HEK293 (cell line): ENCODE data around the gene ITSN1.
A peak's percentile ranks its signal among the peaks of the same experiment; 100 is the strongest.

Source experiments
- CTCF ChIA-PET: fragments of 350-600 bp; formaldehyde crosslinking; extraction: SDS; loops from one replicate; lab custom pipeline; 2021; ENCODE audit warnings: antibody characterized with exemption; lab: Yijun Ruan, JAX
- POLR2A ChIA-PET: fragments of 300-600 bp; formaldehyde crosslinking; extraction: SDS; loops from one replicate; lab custom pipeline; 2020; ENCODE audit warnings: antibody characterized with exemption, inconsistent platforms; lab: Yijun Ruan, JAX
- H3K27ac ChIP-seq: fragments of 200-500 bp; sonication (Bioruptor generic); 2 replicates; pipeline ENCODE4 v1.5.1; 2014; ENCODE audit warnings: low read depth, low read length, control low read depth, inconsistent platforms; ENCODE audit errors: extremely low read depth
- H3K36me3 ChIP-seq, 2 experiments: fragments of 200-500 bp in 1 of 2; sonication (Bioruptor generic) in 1 of 2; 1 replicate in 1 of 2; 2 replicates in 1 of 2; pipeline ENCODE4 v1.5.1; 2014 to 2017; ENCODE audit warnings: inconsistent platforms in 2 of 2, low read length in 2 of 2; ENCODE audit not compliant: control insufficient read depth in 2 of 2, insufficient read depth in 1 of 2
- H3K4me1 ChIP-seq: fragments of 200-500 bp; sonication (Bioruptor generic); 2 replicates; pipeline ENCODE4 v1.5.1; 2014; ENCODE audit warnings: mild to moderate bottlenecking, low read length, inconsistent platforms; ENCODE audit not compliant: control insufficient read depth, insufficient read depth
- H3K4me3 ChIP-seq: 2 replicates; pipeline ENCODE4 v1.5.1; 2011; ENCODE audit warnings: low read depth, mild to moderate bottlenecking, control low read depth, low read length, moderate library complexity
- H3K9me3 ChIP-seq: fragments of 200-500 bp; sonication (Bioruptor generic); 2 replicates; pipeline ENCODE4 v1.5.1; 2014; ENCODE audit warnings: low read depth, low read length, inconsistent platforms; ENCODE audit not compliant: control insufficient read depth, insufficient read depth
- CTCF ChIP-seq: fragments of 450-650 bp; formaldehyde crosslinking; IDR thresholded peaks from 2 replicates; pipeline ENCODE4 v1.5.1; 2016; ENCODE audit warnings: missing biosample characterization, missing genetic modification characterization
- HOXA7 ChIP-seq: sonication (generic); formaldehyde crosslinking; IDR thresholded peaks from 2 replicates; pipeline ENCODE4 v1.8.1; 2022; ENCODE audit warnings: missing genetic modification reagents, borderline replicate concordance
- IKZF3 ChIP-seq: fragments of 450-650 bp; IDR thresholded peaks from 2 replicates; pipeline ENCODE4 v1.5.0; 2018; ENCODE audit warnings: missing biosample characterization, mild to moderate bottlenecking, missing genetic modification characterization, moderate library complexity
- KLF7 ChIP-seq: fragments of 450-650 bp; formaldehyde crosslinking; IDR thresholded peaks from 2 replicates; pipeline ENCODE4 v1.5.1; 2016; ENCODE audit warnings: missing biosample characterization, missing genetic modification characterization, borderline replicate concordance
- KLF8 ChIP-seq: fragments of 450-650 bp; formaldehyde crosslinking; IDR thresholded peaks from 2 replicates; pipeline ENCODE4 v1.5.1; 2016; ENCODE audit warnings: missing biosample characterization, missing genetic modification characterization
- MEIS1 ChIP-seq: sonication (generic); formaldehyde crosslinking; IDR thresholded peaks from 2 replicates; pipeline ENCODE4 v1.8.1; 2022; ENCODE audit warnings: missing genetic modification reagents, mild to moderate bottlenecking, borderline replicate concordance
- MZF1 ChIP-seq: fragments of 450-650 bp; formaldehyde crosslinking; IDR thresholded peaks from 2 replicates; pipeline ENCODE4 v1.5.1; 2017; ENCODE audit warnings: missing biosample characterization, missing genetic modification characterization, borderline replicate concordance
- PRDM1 ChIP-seq: fragments of 450-650 bp; formaldehyde crosslinking; IDR thresholded peaks from 2 replicates; pipeline ENCODE4; 2016; ENCODE audit warnings: missing biosample characterization, missing genetic modification characterization
- RBAK ChIP-seq: fragments of 450-650 bp; formaldehyde crosslinking; IDR thresholded peaks from 2 replicates; pipeline ENCODE4 v1.5.1; 2016; ENCODE audit warnings: missing biosample characterization, missing genetic modification characterization
- SP2 ChIP-seq: fragments of 450-650 bp; formaldehyde crosslinking; IDR thresholded peaks from 2 replicates; pipeline ENCODE4 v1.5.1; 2016; ENCODE audit warnings: missing biosample characterization, missing genetic modification characterization
- SP7 ChIP-seq: fragments of 450-650 bp; formaldehyde crosslinking; IDR thresholded peaks from 2 replicates; pipeline ENCODE4 v1.5.1; 2016; ENCODE audit warnings: missing biosample characterization, missing genetic modification characterization
- TRIM28 ChIP-seq: IDR thresholded peaks from 2 replicates; pipeline ENCODE4 v1.6.1; 2011; ENCODE audit warnings: low read length, control low read depth, borderline replicate concordance
- ZBTB44 ChIP-seq: fragments of 450-650 bp; IDR thresholded peaks from 2 replicates; pipeline ENCODE4 v1.5.1; 2018; ENCODE audit warnings: missing biosample characterization, mild to moderate bottlenecking, missing genetic modification characterization
- ZBTB48 ChIP-seq: fragments of 450-650 bp; formaldehyde crosslinking; IDR thresholded peaks from 2 replicates; pipeline ENCODE4 v1.5.1; 2016; ENCODE audit warnings: missing biosample characterization, missing genetic modification characterization
- ZEB2 ChIP-seq: fragments of 450-650 bp; formaldehyde crosslinking; IDR thresholded peaks from 2 replicates; pipeline ENCODE4 v1.5.1; 2016; ENCODE audit warnings: missing biosample characterization, missing genetic modification characterization
- ZIC2 ChIP-seq: fragments of 450-650 bp; formaldehyde crosslinking; IDR thresholded peaks from 2 replicates; pipeline ENCODE4 v1.5.1; 2016; ENCODE audit warnings: missing biosample characterization, missing genetic modification characterization
- ZNF10 ChIP-seq: fragments of 450-650 bp; formaldehyde crosslinking; IDR thresholded peaks from 2 replicates; pipeline ENCODE4 v1.5.1; 2017; ENCODE audit warnings: missing biosample characterization, missing genetic modification characterization
- ZNF341 ChIP-seq: fragments of 450-650 bp; formaldehyde crosslinking; IDR thresholded peaks from 2 replicates; pipeline ENCODE4; 2016; ENCODE audit warnings: low read depth, missing biosample characterization, missing genetic modification characterization
- ZNF354C ChIP-seq: fragments of 450-650 bp; formaldehyde crosslinking; IDR thresholded peaks from 2 replicates; pipeline ENCODE4 v1.5.1; 2016; ENCODE audit warnings: missing biosample characterization, missing genetic modification characterization, low read depth, borderline replicate concordance
- ZNF394 ChIP-seq: fragments of 450-650 bp; formaldehyde crosslinking; IDR thresholded peaks from 2 replicates; pipeline ENCODE4 v1.5.1; 2016; ENCODE audit warnings: missing biosample characterization, missing genetic modification characterization, mild to moderate bottlenecking, moderate library complexity, borderline replicate concordance
- ZNF48 ChIP-seq: fragments of 450-650 bp; formaldehyde crosslinking; IDR thresholded peaks from 2 replicates; pipeline ENCODE4 v1.5.1; 2016; ENCODE audit warnings: missing biosample characterization, missing genetic modification characterization
- ZNF529 ChIP-seq: fragments of 450-650 bp; formaldehyde crosslinking; IDR thresholded peaks from 2 replicates; pipeline ENCODE4 v1.5.1; 2017; ENCODE audit warnings: missing genetic modification characterization, missing biosample characterization; ENCODE audit not compliant: insufficient replicate concordance
- ZNF600 ChIP-seq: fragments of 450-650 bp; formaldehyde crosslinking; IDR thresholded peaks from 2 replicates; pipeline ENCODE4 v1.5.1; 2016; ENCODE audit warnings: missing biosample characterization, missing genetic modification characterization
- ZNF629 ChIP-seq: fragments of 450-650 bp; formaldehyde crosslinking; IDR thresholded peaks from 2 replicates; pipeline ENCODE4 v1.5.1; 2017; ENCODE audit warnings: missing biosample characterization, missing genetic modification characterization
- ZNF660 ChIP-seq: fragments of 450-650 bp; IDR thresholded peaks from 2 replicates; pipeline ENCODE4 v1.5.1; 2018; ENCODE audit warnings: missing biosample characterization, mild to moderate bottlenecking, missing genetic modification characterization
- ZNF747 ChIP-seq: fragments of 450-650 bp; formaldehyde crosslinking; IDR thresholded peaks from 2 replicates; pipeline ENCODE4 v1.5.1; 2016; ENCODE audit warnings: missing biosample characterization, missing genetic modification characterization
- ZNF768 ChIP-seq: fragments of 450-650 bp; formaldehyde crosslinking; IDR thresholded peaks from 2 replicates; pipeline ENCODE4 v1.5.1; 2018; ENCODE audit warnings: missing biosample characterization, mild to moderate bottlenecking, missing genetic modification characterization
- ZNF785 ChIP-seq: fragments of 450-650 bp; formaldehyde crosslinking; IDR thresholded peaks from 2 replicates; pipeline ENCODE4 v1.5.1; 2016; ENCODE audit warnings: missing biosample characterization, missing genetic modification characterization
- ZNF791 ChIP-seq: fragments of 450-650 bp; formaldehyde crosslinking; IDR thresholded peaks from 2 replicates; pipeline ENCODE4 v1.5.1; 2016; ENCODE audit warnings: missing biosample characterization, missing genetic modification characterization
- TF ChIP-seq, protein P1 (sequence below): fragments of 450-650 bp; formaldehyde crosslinking; IDR thresholded peaks from 2 replicates; pipeline ENCODE4 v1.5.1; 2016; ENCODE audit warnings: missing biosample characterization, missing genetic modification characterization
- TF ChIP-seq, protein P2 (sequence below): fragments of 450-650 bp; formaldehyde crosslinking; IDR thresholded peaks from 2 replicates; pipeline ENCODE4 v1.5.1; 2017; ENCODE audit warnings: missing biosample characterization, missing genetic modification characterization

ITSN1 gene

DNA sequence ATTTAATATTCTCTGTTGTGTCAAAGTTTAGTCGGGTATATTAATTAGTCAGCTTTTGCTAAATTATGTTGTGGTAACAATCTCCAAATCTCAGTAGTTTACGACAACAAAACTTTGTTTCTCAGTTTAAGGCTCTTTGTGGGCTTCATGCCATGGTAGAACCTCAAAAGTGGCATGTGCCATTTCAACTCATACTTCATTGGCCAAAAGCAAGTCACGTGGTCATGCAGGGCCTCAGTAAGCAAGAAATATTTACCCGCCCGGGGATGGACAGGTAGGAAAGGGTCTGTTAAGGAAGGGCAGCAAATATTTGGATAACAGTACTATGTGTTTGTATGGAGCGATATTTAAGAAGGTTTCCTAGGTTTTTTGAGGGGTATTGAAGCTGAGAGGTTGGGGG lies 38.6 kb downstream of the ITSN1 start:
- ChIA-PET POLR2A (no interaction called here), CTCF (interaction anchor here (0.6 kb wide), 1 partner anchor 30 kb away, joined by 3 read pairs; no protein-coding TSS in a partner anchor)
- TF ChIP-seq ZBTB44 (tag by site-specific recombination) (no peak), ZNF48 (no peak), ZNF394 (tag by site-specific recombination) (no peak), MEIS1 (CRISPR knock-in tag) (no peak)
- Histone ChIP-seq H3K36me3 (no peaks in the 10 kb centered on the region), H3K4me3 (no peak overlapping the region), H3K27ac (no peak overlapping the region), H3K4me1 (peaks cover 42% of the 10 kb centered on the region), H3K9me3 (no peaks in the 10 kb centered on the region)

GRCh38 chr21:33682992-33683627 lies 40.8 kb downstream of the ITSN1 start:
- POLR2A ChIA-PET = interaction anchor here (0.5 to 1.7 kb wide), 4 partner anchors 10 to 219 kb away, joined by 3 to 4 read pairs (median 3); partner anchors contain the start of gene ITSN1
- Histone ChIP-seq H3K4me1 (peaks cover 51% of the 10 kb centered on the region), H3K9me3 (no peaks in the 10 kb centered on the region), H3K27ac (peak overlapping the region; percentile 17), H3K4me3 (no peak overlapping the region), H3K36me3 (no peaks in the 10 kb centered on the region; a peak in 1 of 3 replicates)
- CTCF ChIA-PET = interaction anchor here (0.8 to 1.2 kb wide), 3 partner anchors 38 to 216 kb away, joined by 3 to 4 read pairs (median 3); no protein-coding TSS in a partner anchor
- TF ChIP-seq ZNF747 (tag by site-specific recombination) (no peak), ZNF341 (tag by site-specific recombination) (peak; percentile 92), RBAK (no peak), HOXA7 (no peak), ZEB2 (tag by site-specific recombination) (peak; percentile 37; the same call in 1 of the 2 replicates), TRIM28 (no peak; the same call in 1 of the 2 replicates), ZNF785 (tag by site-specific recombination) (no peak), MZF1 (tag by site-specific recombination) (peak; percentile 95), PRDM1 (tag by site-specific recombination) (peak; percentile 39; the same call in 1 of the 2 replicates), ZNF354C (tag by site-specific recombination) (no peak), SP2 (no peak), KLF7 (tag by site-specific recombination) (no peak), ZNF768 (tag by site-specific recombination) (no peak), KLF8 (tag by site-specific recombination) (peak; percentile 46; the same call in 1 of the 2 replicates), ZNF629 (tag by site-specific recombination) (peak; percentile 63), ZNF660 (tag by site-specific recombination) (peak; percentile 17; the same call in 1 of the 2 replicates), ZNF791 (tag by site-specific recombination) (no peak), ZNF600 (no peak), ZNF529 (no peak), MEIS1 (CRISPR knock-in tag) (peak; percentile 79; the same call in 1 of the 2 replicates), ZBTB48 (no peak), CTCF (no peak), ZIC2 (no peak), SP7 (peak; percentile 81), ZNF10 (tag by site-specific recombination) (peak; percentile 58; the same call in 1 of the 2 replicates), IKZF3 (tag by site-specific recombination) (peak; percentile 16; the same call in 1 of the 2 replicates)
- TF ChIP-seq, protein P1, sequence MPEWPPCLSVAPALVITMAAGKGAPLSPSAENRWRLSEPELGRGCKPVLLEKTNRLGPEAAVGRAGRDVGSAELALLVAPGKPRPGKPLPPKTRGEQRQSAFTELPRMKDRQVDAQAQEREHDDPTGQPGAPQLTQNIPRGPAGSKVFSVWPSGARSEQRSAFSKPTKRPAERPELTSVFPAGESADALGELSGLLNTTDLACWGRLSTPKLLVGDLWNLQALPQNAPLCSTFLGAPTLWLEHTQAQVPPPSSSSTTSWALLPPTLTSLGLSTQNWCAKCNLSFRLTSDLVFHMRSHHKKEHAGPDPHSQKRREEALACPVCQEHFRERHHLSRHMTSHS (tag by site-specific recombination) = no peak
- TF ChIP-seq, protein P2, sequence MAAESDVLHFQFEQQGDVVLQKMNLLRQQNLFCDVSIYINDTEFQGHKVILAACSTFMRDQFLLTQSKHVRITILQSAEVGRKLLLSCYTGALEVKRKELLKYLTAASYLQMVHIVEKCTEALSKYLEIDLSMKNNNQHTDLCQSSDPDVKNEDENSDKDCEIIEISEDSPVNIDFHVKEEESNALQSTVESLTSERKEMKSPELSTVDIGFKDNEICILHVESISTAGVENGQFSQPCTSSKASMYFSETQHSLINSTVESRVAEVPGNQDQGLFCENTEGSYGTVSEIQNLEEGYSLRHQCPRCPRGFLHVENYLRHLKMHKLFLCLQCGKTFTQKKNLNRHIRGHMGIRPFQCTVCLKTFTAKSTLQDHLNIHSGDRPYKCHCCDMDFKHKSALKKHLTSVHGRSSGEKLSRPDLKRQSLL = no peak
